Neural cell (in vitro differentiated cells): ENCODE results near the gene GET4. TPM values are rescaled to one million over a fixed set of nuclear protein-coding genes. Genes with fewer than 3 reads are reported as not detected.

Experiments used
- H2AFZ ChIP-seq: fragments of 200-600, 300-800 bp; sonication (generic), shearing (Covaris generic); 2 replicates; pipeline ENCODE4 v1.6.0; 2014; ENCODE audit warnings: low read depth, mild to moderate bottlenecking, antibody characterized with exemption, low read length, moderate library complexity
- H3F3A ChIP-seq: fragments of 200-600 bp; shearing (Covaris generic); 2 replicates; pipeline ENCODE4 v1.6.1; 2016; ENCODE audit warnings: mild to moderate bottlenecking, moderate library complexity, mixed read lengths, antibody characterized with exemption, low read length; ENCODE audit not compliant: insufficient read depth, poor library complexity, severe bottlenecking
- H3K27ac ChIP-seq: fragments of 200-600, 300-800 bp; sonication (generic), shearing (Covaris generic); 2 replicates; pipeline ENCODE4 v1.5.1; 2014; ENCODE audit warnings: mild to moderate bottlenecking, low read length, moderate library complexity
- H3K27me3 ChIP-seq: fragments of 300-800, 200-600 bp; sonication (generic), shearing (Covaris generic); 2 replicates; pipeline ENCODE4 v1.6.0; 2014; ENCODE audit warnings: mild to moderate bottlenecking, low read depth, low read length, moderate library complexity; ENCODE audit not compliant: insufficient read depth
- H3K36me3 ChIP-seq: fragments of 300-800, 200-600 bp; sonication (generic), shearing (Covaris generic); 2 replicates; pipeline ENCODE4 v1.5.1; 2014; ENCODE audit warnings: mild to moderate bottlenecking, antibody characterized with exemption, low read length, moderate library complexity; ENCODE audit not compliant: insufficient read depth
- H3K4me2 ChIP-seq: fragments of 300-800, 200-600 bp; sonication (generic), shearing (Covaris generic); 2 replicates; pipeline ENCODE4 v1.6.0; 2014; ENCODE audit warnings: mild to moderate bottlenecking, low read length
- H3K4me3 ChIP-seq: fragments of 300-800, 200-600 bp; sonication (generic), shearing (Covaris generic); 2 replicates; pipeline ENCODE4 v1.5.1; 2014; ENCODE audit warnings: mild to moderate bottlenecking, low read length, moderate library complexity
- H3K79me2 ChIP-seq: fragments of 200-600 bp; shearing (Covaris generic); replicated peaks from 2 replicates; pipeline ENCODE4 v1.6.0; 2014; ENCODE audit warnings: mild to moderate bottlenecking, low read length, moderate library complexity; ENCODE audit not compliant: insufficient read depth
- H3K9ac ChIP-seq: fragments of 300-800, 200-600 bp; sonication (generic), shearing (Covaris generic); 2 replicates; pipeline ENCODE4 v1.6.1; 2016; ENCODE audit warnings: mild to moderate bottlenecking, low read length, mixed read lengths
- H3K9me2 ChIP-seq: fragments of 200-600 bp; shearing (Covaris generic); 2 replicates; pipeline ENCODE4 v1.6.1; 2016; ENCODE audit warnings: mild to moderate bottlenecking, low read length, mixed read lengths; ENCODE audit not compliant: insufficient read depth
- H3K9me3 ChIP-seq: fragments of 200-600, 300-800 bp; sonication (generic), shearing (Covaris generic); 2 replicates; pipeline ENCODE4 v1.6.1; 2016; ENCODE audit warnings: mild to moderate bottlenecking, mixed run types, low read length, moderate library complexity, mixed read lengths
- H4K20me1 ChIP-seq: fragments of 200-600 bp; shearing (Covaris generic); 2 replicates; pipeline ENCODE4 v1.6.1; 2016; ENCODE audit warnings: mild to moderate bottlenecking, mixed run types; ENCODE audit not compliant: insufficient read depth
- EP300 ChIP-seq: fragments of 450-650 bp; conservative IDR thresholded peaks from 2 replicates; pipeline ENCODE4 v1.6.1; 2014; ENCODE audit warnings: antibody characterized with exemption, mild to moderate bottlenecking, moderate library complexity; ENCODE audit not compliant: poor library complexity, severe bottlenecking
- EZH2 ChIP-seq: fragments of 200-600, 300-800 bp; shearing (Covaris generic), sonication (generic); IDR thresholded peaks from 2 replicates; pipeline ENCODE4 v1.6.1; 2014; ENCODE audit warnings: antibody characterized with exemption, low read length, borderline replicate concordance, mild to moderate bottlenecking; ENCODE audit not compliant: insufficient read depth, poor library complexity, severe bottlenecking
- MXI1 ChIP-seq: fragments of 450-650 bp; conservative IDR thresholded peaks from 2 replicates; pipeline ENCODE4 v1.6.1; 2014; ENCODE audit warnings: antibody characterized with exemption, mild to moderate bottlenecking; ENCODE audit not compliant: poor library complexity, severe bottlenecking
- POLR2AphosphoS5 ChIP-seq: IDR thresholded peaks from 2 replicates; pipeline ENCODE4 v1.6.1; 2012
- RAD21 ChIP-seq: fragments of 450-650 bp; conservative IDR thresholded peaks from 2 replicates; pipeline ENCODE4 v1.6.1; 2014; ENCODE audit warnings: antibody characterized with exemption, mild to moderate bottlenecking, moderate library complexity
- SMC3 ChIP-seq: fragments of 450-650 bp; conservative IDR thresholded peaks from 2 replicates; pipeline ENCODE4 v1.6.1; 2014; ENCODE audit warnings: antibody characterized with exemption, mild to moderate bottlenecking, moderate library complexity; ENCODE audit not compliant: poor library complexity
- TAF1 ChIP-seq: IDR thresholded peaks from 2 replicates; pipeline ENCODE4 v1.6.1; 2012; ENCODE audit warnings: low read depth
- polyA plus RNA-seq: library from polyadenylated mRNA; depleted of rRNA; stranded (reverse); fragments of >200 nt; gene quantifications from 2 replicates; pipeline ENCODE4 v1.2.3, GENCODE V29; 2014
- TF ChIP-seq, protein P1 (sequence below): IDR thresholded peaks from 2 replicates; pipeline ENCODE4 v1.6.1; 2012; ENCODE audit warnings: borderline replicate concordance
- TF ChIP-seq, protein P2 (sequence below): fragments of 450-650 bp; IDR thresholded peaks from 2 replicates; pipeline ENCODE4 v1.5.1; 2014; ENCODE audit warnings: antibody characterized with exemption, mild to moderate bottlenecking, moderate library complexity; ENCODE audit not compliant: poor library complexity, severe bottlenecking

Gene GET4
- polyA plus RNA-seq, 1 donor from 2014 or later, result 63.8 TPM

DNA sequence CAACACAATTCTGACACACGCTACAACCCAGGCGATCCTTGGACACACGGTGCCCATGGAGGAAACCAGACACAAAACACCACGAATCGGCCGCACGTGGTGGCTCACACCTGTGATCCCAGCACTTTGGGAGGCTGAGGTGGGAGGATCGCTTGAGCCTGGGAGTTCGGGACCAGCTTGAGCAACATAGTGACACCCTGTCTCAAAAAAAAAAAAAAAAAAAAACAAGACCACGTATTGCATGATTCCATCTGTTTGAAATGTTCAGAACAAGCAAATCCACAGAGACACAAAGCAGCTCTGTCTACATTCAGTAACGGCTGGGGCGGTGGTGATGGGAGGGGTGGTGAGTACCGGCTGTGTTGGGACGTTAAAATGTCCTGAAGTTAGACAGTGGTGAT is 53.0 kb downstream of the GET4 start:
- no peak overlapping the region for H3K27ac ChIP-seq
- H3F3A ChIP-seq, result no peaks in the 10 kb centered on the region
- no peak for TF ChIP-seq RAD21
- TF ChIP-seq, protein P1, sequence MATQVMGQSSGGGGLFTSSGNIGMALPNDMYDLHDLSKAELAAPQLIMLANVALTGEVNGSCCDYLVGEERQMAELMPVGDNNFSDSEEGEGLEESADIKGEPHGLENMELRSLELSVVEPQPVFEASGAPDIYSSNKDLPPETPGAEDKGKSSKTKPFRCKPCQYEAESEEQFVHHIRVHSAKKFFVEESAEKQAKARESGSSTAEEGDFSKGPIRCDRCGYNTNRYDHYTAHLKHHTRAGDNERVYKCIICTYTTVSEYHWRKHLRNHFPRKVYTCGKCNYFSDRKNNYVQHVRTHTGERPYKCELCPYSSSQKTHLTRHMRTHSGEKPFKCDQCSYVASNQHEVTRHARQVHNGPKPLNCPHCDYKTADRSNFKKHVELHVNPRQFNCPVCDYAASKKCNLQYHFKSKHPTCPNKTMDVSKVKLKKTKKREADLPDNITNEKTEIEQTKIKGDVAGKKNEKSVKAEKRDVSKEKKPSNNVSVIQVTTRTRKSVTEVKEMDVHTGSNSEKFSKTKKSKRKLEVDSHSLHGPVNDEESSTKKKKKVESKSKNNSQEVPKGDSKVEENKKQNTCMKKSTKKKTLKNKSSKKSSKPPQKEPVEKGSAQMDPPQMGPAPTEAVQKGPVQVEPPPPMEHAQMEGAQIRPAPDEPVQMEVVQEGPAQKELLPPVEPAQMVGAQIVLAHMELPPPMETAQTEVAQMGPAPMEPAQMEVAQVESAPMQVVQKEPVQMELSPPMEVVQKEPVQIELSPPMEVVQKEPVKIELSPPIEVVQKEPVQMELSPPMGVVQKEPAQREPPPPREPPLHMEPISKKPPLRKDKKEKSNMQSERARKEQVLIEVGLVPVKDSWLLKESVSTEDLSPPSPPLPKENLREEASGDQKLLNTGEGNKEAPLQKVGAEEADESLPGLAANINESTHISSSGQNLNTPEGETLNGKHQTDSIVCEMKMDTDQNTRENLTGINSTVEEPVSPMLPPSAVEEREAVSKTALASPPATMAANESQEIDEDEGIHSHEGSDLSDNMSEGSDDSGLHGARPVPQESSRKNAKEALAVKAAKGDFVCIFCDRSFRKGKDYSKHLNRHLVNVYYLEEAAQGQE, result no peak
- TF ChIP-seq TAF1, result no peak
- TF ChIP-seq EZH2, result no peak
- no peak for TF ChIP-seq POLR2AphosphoS5
- no peak for TF ChIP-seq SMC3
- no peak for TF ChIP-seq MXI1
- TF ChIP-seq EP300, result no peak
- TF ChIP-seq, protein P2, sequence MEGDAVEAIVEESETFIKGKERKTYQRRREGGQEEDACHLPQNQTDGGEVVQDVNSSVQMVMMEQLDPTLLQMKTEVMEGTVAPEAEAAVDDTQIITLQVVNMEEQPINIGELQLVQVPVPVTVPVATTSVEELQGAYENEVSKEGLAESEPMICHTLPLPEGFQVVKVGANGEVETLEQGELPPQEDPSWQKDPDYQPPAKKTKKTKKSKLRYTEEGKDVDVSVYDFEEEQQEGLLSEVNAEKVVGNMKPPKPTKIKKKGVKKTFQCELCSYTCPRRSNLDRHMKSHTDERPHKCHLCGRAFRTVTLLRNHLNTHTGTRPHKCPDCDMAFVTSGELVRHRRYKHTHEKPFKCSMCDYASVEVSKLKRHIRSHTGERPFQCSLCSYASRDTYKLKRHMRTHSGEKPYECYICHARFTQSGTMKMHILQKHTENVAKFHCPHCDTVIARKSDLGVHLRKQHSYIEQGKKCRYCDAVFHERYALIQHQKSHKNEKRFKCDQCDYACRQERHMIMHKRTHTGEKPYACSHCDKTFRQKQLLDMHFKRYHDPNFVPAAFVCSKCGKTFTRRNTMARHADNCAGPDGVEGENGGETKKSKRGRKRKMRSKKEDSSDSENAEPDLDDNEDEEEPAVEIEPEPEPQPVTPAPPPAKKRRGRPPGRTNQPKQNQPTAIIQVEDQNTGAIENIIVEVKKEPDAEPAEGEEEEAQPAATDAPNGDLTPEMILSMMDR, result no peak
- no peak overlapping the region for H3K4me3 ChIP-seq
- no peaks in the 10 kb centered on the region for H3K36me3 ChIP-seq
- H3K27me3 ChIP-seq, result no peaks in the 10 kb centered on the region
- no peak overlapping the region for H3K4me2 ChIP-seq
- no peaks in the 10 kb centered on the region for H3K9me3 ChIP-seq
- H3K9me2 ChIP-seq, result no peaks in the 10 kb centered on the region
- no peak overlapping the region for H2AFZ ChIP-seq
- H3K79me2 ChIP-seq, result no peaks in the 10 kb centered on the region
- no peak overlapping the region for H3K9ac ChIP-seq
- H4K20me1 ChIP-seq, result no peaks in the 10 kb centered on the region

GRCh38 chr7:930975-931758 is 54.8 kb downstream of the GET4 start:
- no peaks in the 10 kb centered on the region for H3K9me3 ChIP-seq
- no peaks in the 10 kb centered on the region for H4K20me1 ChIP-seq
- no peak overlapping the region for H3K27ac ChIP-seq

More at GRCh38 chr7:930975-931758, 54.8 kb downstream of the GET4 start:
- no peak overlapping the region for H3K4me2 ChIP-seq
- no peaks in the 10 kb centered on the region for H3K36me3 ChIP-seq
- TF ChIP-seq POLR2AphosphoS5 (no peak), SMC3 (no peak), TAF1 (no peak), RAD21 (no peak), MXI1 (no peak), EP300 (no peak), EZH2 (no peak)
- TF ChIP-seq, protein P1, result no peak
- TF ChIP-seq, protein P2, result no peak
- no peak overlapping the region for H3K9ac ChIP-seq
- no peak overlapping the region for H3K4me3 ChIP-seq
- no peaks in the 10 kb centered on the region for H3K79me2 ChIP-seq
- H3K27me3 ChIP-seq, result no peaks in the 10 kb centered on the region
- no peaks in the 10 kb centered on the region for H3F3A ChIP-seq
- H2AFZ ChIP-seq, result no peak overlapping the region
- no peaks in the 10 kb centered on the region for H3K9me2 ChIP-seq
